DMS 273 treated with DMSO at 0.1 percent for 48 hours (cell line): ENCODE data around the gene CAV2.

Source experiments
- DNase-seq: peaks from one replicate; lab custom pipeline; 2025; lab: John Stamatoyannopoulos, UW

The CAV2 gene

DNA sequence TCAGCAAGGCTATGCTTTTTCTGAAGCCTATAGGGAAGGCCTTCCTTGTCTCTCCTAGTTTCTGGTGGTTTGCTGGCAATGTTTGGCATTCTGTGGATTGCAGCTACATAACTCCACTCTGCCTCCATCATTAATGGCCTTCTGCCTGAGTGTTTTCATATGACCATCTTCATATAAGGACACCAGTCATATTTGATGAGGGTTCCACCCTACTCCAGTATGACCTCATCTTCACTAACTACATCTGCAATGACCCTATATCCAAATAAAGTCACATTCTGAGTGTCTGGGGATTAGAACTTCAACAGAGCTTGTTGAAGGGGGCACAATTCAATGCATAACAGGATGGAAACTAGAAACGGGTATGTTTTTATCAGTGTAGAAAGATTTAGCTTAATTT is 47.4 kb downstream of the CAV2 start:
- DNase-seq = no peak

DNA sequence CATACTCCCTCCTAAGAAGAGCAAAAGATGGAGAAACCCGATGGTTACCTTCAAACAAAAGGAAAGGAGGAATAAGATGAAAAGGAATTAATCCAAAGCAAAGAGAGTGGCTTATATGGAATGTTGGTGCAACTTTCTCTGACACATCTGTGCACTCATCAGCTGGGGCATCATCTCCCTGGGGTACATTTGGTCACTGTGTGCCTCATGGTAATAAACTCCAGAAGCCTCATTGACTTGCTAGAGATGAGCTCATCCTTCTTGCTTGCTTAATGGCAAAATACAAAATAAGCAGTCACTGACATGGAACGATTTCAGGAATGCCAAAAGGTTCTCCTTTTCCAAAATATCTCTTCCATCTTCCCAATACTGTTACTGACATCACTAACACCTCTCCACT is 47.8 kb downstream of the CAV2 start:
- no peak for DNase-seq

DNA sequence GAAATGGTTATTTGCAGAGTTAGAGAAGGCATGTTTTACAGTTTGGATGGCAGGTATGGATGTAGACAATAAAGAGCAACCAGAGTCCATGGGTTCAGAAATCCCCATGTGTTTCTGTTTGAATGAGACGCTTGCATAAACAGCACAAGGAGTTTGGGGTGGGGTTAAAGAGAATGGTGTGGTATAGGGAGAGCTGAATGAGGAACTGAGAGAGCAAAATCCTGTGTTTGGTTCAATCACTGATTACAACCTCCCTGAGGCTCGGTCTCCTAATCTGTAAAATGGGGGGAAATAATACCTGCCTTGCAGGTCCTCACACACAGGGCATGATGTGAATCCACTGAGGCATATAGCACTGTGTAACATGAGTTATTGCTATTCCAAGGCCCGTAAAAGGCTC is 49.0 kb downstream of the CAV2 start:
- DNase-seq = no peak

DNA sequence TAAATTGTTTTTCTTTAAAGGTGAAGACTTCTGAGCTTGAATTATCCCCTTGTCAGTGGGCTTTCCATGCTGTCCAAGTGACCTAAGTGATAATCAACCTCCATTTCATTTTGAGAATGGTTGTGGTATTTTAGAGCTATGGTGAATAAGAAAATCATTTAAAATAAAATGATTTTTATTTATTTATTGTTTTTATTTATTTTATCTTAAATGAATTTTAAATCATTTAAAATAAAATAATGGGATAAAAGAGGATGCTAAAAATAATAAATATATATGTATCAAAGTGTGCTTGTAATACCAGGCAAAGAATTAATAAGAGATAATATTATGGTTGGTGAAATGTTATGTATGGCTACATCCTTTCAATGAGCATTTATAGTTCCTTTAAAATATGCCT is 49.8 kb downstream of the CAV2 start:
- no peak for DNase-seq

GRCh38 chr7:116551692-116552091 is 52.2 kb downstream of the CAV2 start:
- DNase-seq = no peak

DNA sequence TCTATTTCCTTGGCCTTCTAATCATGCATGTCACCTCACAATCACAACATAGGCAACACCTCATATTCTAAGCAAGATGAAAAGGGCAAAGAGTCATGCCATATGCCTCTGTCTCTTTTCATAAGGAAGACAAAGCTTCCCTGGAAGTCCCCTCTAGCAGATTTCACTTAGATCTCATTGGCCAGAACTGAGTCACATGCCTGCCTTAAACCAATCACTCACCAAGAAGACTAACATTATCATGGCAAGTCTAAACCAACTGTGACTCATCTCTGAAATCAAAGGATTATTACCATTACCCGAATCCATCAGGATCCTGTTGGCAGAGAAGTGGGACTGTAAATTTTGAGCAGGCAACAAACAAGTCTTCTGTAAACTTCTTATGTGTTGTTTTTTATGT is 53.1 kb downstream of the CAV2 start:
- no peak for DNase-seq

DNA sequence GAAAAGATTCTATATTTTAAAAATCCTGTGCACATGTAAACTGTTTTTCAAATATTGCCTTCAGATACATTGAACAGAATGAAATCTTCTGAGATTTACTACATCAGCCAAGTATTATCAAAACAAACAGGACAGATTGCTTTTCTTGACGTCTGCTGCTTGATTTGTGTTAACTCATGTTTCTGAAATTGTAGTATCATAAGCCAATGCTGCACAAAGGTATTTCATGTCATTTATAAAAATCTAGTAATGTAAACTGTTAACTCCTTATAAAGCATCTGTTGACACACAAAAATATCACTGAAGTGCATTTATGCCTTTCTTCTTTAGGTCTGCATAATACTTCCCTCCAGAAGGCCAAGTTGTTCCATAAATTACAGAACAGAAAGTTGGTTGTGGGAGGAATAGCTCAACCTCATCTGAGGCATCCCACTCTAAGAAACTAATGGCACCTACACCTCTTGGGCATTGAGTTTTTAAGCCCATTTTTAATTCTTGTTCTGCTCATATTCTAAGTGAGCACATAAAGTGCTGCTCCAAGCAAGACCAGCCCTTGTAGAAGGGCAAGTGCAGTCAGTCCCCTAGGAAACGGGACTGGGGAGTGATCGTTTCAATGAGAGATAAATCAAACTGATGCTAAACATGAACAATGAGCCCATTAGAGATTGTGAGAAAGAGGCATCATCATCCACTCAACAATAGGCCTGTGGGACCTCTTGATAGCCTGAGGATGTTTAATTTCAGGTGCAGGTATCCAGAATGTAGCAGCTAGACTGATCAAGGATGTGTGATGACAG is 53.8 kb downstream of the CAV2 start:
- DNase-seq = no peak

DNA sequence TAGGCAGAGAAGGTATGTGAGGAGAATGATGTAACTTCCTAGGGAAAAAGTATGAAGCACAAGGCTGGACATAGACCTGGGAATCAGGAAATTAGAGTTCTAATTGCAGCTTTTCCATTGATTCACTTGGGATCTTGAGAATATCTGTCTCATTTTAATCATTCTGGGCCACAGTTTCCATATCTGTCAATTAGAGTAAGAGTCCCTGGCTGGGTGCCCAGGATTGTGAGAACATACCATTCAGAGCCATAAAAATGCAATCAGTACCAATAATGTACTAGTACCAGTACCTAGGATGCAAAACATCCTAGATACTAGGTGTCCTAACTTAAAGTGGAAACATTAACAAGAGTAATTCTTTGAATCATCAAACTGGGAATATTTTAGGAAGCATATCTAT is 54.9 kb downstream of the CAV2 start:
- no peak for DNase-seq

GRCh38 chr7:116554911-116555310 is 55.4 kb downstream of the CAV2 start:
- DNase-seq = no peak

GRCh38 chr7:116557066-116557585 is 57.6 kb downstream of the CAV2 start:
- DNase-seq = no peak

GRCh38 chr7:116557901-116558300 is 58.4 kb downstream of the CAV2 start:
- no peak for DNase-seq
